HepG2 (cell line): ENCODE results near the gene BCL7A. TPM values are rescaled to one million over a fixed set of nuclear protein-coding genes. Genes with fewer than 3 reads are reported as not detected.

Source experiments
- ATAD3A ChIP-seq: sonication (generic); formaldehyde crosslinking; IDR thresholded peaks from 2 replicates; pipeline ENCODE4 v1.4.0; 2020; ENCODE audit warnings: missing genetic modification reagents
- PAWR ChIP-seq: sonication (generic); formaldehyde crosslinking; IDR thresholded peaks from 2 replicates; pipeline ENCODE4 v1.4.0; 2020; ENCODE audit warnings: missing genetic modification reagents, mild to moderate bottlenecking, borderline replicate concordance
- SCMH1 ChIP-seq: sonication (generic); formaldehyde crosslinking; IDR thresholded peaks from 2 replicates; pipeline ENCODE4 v1.9.0; 2021; ENCODE audit warnings: missing genetic modification reagents, mild to moderate bottlenecking, borderline replicate concordance
- U2AF1 ChIP-seq: fragments of 200-400 bp; formaldehyde crosslinking; optimal IDR thresholded peaks from 2 replicates; pipeline ENCODE3; 2017; ENCODE audit warnings: mild to moderate bottlenecking, low read depth, low read length
- ZFP82 ChIP-seq: sonication (generic); formaldehyde crosslinking; IDR thresholded peaks from 2 replicates; pipeline ENCODE4 v1.5.1; 2020; ENCODE audit warnings: mild to moderate bottlenecking, missing genetic modification reagents, borderline replicate concordance
- ZNF225 ChIP-seq: sonication (generic); formaldehyde crosslinking; IDR thresholded peaks from 2 replicates; pipeline ENCODE4 v1.4.0; 2020; ENCODE audit warnings: mild to moderate bottlenecking, missing genetic modification reagents
- ZNF7 ChIP-seq: IDR thresholded peaks from 2 replicates; pipeline ENCODE4 v1.6.1; 2016; ENCODE audit warnings: missing biosample characterization, missing genetic modification reagents
- polyA plus RNA-seq, 8 experiments: library from polyadenylated mRNA; depleted of rRNA in 3 of 8; stranded (reverse) in 7 of 8; unstranded in 1 of 8; fragments of >200 nt; fragmentation: Illumina TruSeq in 4 of 8; extraction: Trizol in 4 of 8; gene quantifications; 2 replicates each; pipeline versions ENCODE4 v1.2.1 to v1.2.3, GENCODE V29; 2011 to 2016; ENCODE audit warnings: low read depth in 4 of 8, missing spikeins in 1 of 8, mixed read lengths in 1 of 8; ENCODE audit not compliant: insufficient read depth in 1 of 8
- total RNA-seq, 5 experiments: library from RNA; depleted of rRNA; stranded (reverse); fragments of >200 nt; fragmentation: Illumina TruSeq; extraction: Trizol; gene quantifications; 2 replicates each; pipeline ENCODE4 v1.2.3, GENCODE V29; 2016; ENCODE audit warnings: low read depth in 1 of 5
- TF ChIP-seq, protein P1 (sequence below), 2 experiments: fragments of 450-650 bp in 1 of 2; sonication (generic) in 1 of 2; formaldehyde crosslinking in 1 of 2; IDR thresholded peaks; 2 replicates each; pipeline versions ENCODE4 v1.6.1 to v1.8.0; 2016 to 2022; ENCODE audit warnings: antibody characterized with exemption in 1 of 2, mild to moderate bottlenecking in 1 of 2, missing genetic modification reagents in 1 of 2
- TF ChIP-seq, protein P2 (sequence below): sonication (generic); formaldehyde crosslinking; IDR thresholded peaks from 2 replicates; pipeline ENCODE4 v1.4.0; 2020; ENCODE audit warnings: mild to moderate bottlenecking, low read depth, missing genetic modification reagents
- TF ChIP-seq, protein P3 (sequence below): IDR thresholded peaks from 2 replicates; pipeline ENCODE4 v1.6.1; 2016; ENCODE audit warnings: low read depth, missing genetic modification reagents, missing compliant biosample characterization
- TF ChIP-seq, protein P4 (sequence below): sonication (generic); formaldehyde crosslinking; IDR thresholded peaks from 2 replicates; pipeline ENCODE4 v1.4.0; 2020; ENCODE audit warnings: missing genetic modification reagents, borderline replicate concordance

Gene BCL7A
- total and polyA plus RNA-seq, 2 of the 13 experiments (the other 11 are each of a cell fraction or from before 2014, with no cell fraction given), result 4.1 to 6.2 TPM

DNA sequence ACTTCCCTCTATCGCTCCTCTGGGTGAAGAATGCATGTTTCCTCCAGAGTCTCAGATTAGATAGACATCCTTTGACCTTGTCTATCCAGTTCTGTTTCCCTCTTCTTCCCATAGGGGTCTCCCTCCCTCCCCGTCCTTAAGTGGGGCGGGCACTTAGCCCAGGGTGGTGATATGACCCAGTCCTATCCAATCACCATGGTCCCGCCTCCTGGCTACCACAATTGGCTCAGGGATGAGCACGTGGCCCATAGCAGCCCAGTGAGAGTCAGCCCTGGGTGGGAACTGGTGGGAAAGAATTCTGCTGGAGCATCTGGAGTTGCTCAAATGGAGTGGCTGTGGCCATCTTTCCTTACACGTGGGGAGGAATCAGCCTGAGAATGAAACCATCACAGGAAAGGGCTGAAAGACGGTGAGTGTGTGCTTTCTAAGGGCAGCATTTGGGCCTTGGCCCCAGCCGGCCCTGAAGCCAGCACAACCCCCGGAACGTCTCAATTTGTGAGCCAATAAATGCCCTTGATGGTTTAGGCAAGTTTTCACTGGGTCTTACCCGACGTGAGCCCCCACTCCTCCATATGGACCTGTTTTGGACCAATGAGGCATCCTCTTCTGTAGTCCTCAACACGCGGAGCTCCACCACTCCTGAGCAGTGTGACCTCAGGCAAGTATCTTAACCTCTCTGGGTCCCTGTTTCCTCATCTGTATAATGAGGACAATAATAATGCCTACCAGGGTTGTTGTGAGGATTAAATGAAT, 42.5 kb downstream of the BCL7A start (continued):
- TF ChIP-seq, protein P1, sequence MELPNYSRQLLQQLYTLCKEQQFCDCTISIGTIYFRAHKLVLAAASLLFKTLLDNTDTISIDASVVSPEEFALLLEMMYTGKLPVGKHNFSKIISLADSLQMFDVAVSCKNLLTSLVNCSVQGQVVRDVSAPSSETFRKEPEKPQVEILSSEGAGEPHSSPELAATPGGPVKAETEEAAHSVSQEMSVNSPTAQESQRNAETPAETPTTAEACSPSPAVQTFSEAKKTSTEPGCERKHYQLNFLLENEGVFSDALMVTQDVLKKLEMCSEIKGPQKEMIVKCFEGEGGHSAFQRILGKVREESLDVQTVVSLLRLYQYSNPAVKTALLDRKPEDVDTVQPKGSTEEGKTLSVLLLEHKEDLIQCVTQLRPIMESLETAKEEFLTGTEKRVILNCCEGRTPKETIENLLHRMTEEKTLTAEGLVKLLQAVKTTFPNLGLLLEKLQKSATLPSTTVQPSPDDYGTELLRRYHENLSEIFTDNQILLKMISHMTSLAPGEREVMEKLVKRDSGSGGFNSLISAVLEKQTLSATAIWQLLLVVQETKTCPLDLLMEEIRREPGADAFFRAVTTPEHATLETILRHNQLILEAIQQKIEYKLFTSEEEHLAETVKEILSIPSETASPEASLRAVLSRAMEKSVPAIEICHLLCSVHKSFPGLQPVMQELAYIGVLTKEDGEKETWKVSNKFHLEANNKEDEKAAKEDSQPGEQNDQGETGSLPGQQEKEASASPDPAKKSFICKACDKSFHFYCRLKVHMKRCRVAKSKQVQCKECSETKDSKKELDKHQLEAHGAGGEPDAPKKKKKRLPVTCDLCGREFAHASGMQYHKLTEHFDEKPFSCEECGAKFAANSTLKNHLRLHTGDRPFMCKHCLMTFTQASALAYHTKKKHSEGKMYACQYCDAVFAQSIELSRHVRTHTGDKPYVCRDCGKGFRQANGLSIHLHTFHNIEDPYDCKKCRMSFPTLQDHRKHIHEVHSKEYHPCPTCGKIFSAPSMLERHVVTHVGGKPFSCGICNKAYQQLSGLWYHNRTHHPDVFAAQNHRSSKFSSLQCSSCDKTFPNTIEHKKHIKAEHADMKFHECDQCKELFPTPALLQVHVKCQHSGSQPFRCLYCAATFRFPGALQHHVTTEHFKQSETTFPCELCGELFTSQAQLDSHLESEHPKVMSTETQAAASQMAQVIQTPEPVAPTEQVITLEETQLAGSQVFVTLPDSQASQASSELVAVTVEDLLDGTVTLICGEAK (IDR thresholded peaks at IDR 0.05), result no peak
- TF ChIP-seq, protein P1 (CRISPR knock-in tag; IDR thresholded peaks at IDR 0.05), result peak; percentile 37; the same call in 1 of the 2 replicates
- TF ChIP-seq ZNF7 (CRISPR knock-in tag) (no peak), U2AF1 (peak; percentile 48), ZNF225 (CRISPR knock-in tag) (no peak), ATAD3A (CRISPR knock-in tag) (no peak), PAWR (no peak), ZFP82 (no peak), SCMH1 (no peak)
- TF ChIP-seq, protein P2, sequence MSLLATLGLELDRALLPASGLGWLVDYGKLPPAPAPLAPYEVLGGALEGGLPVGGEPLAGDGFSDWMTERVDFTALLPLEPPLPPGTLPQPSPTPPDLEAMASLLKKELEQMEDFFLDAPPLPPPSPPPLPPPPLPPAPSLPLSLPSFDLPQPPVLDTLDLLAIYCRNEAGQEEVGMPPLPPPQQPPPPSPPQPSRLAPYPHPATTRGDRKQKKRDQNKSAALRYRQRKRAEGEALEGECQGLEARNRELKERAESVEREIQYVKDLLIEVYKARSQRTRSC, result no peak
- TF ChIP-seq, protein P3, sequence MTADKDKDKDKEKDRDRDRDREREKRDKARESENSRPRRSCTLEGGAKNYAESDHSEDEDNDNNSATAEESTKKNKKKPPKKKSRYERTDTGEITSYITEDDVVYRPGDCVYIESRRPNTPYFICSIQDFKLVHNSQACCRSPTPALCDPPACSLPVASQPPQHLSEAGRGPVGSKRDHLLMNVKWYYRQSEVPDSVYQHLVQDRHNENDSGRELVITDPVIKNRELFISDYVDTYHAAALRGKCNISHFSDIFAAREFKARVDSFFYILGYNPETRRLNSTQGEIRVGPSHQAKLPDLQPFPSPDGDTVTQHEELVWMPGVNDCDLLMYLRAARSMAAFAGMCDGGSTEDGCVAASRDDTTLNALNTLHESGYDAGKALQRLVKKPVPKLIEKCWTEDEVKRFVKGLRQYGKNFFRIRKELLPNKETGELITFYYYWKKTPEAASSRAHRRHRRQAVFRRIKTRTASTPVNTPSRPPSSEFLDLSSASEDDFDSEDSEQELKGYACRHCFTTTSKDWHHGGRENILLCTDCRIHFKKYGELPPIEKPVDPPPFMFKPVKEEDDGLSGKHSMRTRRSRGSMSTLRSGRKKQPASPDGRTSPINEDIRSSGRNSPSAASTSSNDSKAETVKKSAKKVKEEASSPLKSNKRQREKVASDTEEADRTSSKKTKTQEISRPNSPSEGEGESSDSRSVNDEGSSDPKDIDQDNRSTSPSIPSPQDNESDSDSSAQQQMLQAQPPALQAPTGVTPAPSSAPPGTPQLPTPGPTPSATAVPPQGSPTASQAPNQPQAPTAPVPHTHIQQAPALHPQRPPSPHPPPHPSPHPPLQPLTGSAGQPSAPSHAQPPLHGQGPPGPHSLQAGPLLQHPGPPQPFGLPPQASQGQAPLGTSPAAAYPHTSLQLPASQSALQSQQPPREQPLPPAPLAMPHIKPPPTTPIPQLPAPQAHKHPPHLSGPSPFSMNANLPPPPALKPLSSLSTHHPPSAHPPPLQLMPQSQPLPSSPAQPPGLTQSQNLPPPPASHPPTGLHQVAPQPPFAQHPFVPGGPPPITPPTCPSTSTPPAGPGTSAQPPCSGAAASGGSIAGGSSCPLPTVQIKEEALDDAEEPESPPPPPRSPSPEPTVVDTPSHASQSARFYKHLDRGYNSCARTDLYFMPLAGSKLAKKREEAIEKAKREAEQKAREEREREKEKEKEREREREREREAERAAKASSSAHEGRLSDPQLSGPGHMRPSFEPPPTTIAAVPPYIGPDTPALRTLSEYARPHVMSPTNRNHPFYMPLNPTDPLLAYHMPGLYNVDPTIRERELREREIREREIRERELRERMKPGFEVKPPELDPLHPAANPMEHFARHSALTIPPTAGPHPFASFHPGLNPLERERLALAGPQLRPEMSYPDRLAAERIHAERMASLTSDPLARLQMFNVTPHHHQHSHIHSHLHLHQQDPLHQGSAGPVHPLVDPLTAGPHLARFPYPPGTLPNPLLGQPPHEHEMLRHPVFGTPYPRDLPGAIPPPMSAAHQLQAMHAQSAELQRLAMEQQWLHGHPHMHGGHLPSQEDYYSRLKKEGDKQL (CRISPR knock-in tag), result no peak
- TF ChIP-seq, protein P4, sequence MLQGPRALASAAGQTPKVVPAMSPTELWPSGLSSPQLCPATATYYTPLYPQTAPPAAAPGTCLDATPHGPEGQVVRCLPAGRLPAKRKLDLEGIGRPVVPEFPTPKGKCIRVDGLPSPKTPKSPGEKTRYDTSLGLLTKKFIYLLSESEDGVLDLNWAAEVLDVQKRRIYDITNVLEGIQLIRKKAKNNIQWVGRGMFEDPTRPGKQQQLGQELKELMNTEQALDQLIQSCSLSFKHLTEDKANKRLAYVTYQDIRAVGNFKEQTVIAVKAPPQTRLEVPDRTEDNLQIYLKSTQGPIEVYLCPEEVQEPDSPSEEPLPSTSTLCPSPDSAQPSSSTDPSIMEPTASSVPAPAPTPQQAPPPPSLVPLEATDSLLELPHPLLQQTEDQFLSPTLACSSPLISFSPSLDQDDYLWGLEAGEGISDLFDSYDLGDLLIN (CRISPR knock-in tag), result no peak
